HepG2 (cell line): Measurements from ENCODE around the gene MISP3. TPM values are rescaled to one million over a fixed set of nuclear protein-coding genes. Genes with fewer than 3 reads are reported as not detected.

Experiments
- HNF4A ChIP-seq: sonication (generic); formaldehyde crosslinking; IDR thresholded peaks from 2 replicates; pipeline ENCODE4 v1.4.0; 2020; ENCODE audit warnings: missing genetic modification reagents
- HOXA3 ChIP-seq: sonication (generic); formaldehyde crosslinking; IDR thresholded peaks from 2 replicates; pipeline ENCODE4 v1.5.0; 2020; ENCODE audit warnings: missing genetic modification reagents
- NR2C2 ChIP-seq: sonication (generic); formaldehyde crosslinking; IDR thresholded peaks from 2 replicates; pipeline ENCODE4 v1.4.0; 2020; ENCODE audit warnings: missing genetic modification reagents, mild to moderate bottlenecking, moderate library complexity, borderline replicate concordance
- TEAD2 ChIP-seq: sonication (generic); formaldehyde crosslinking; IDR thresholded peaks from 2 replicates; pipeline ENCODE4 v1.9.0; 2021; ENCODE audit warnings: missing genetic modification reagents
- ZFX ChIP-seq: sonication (generic); formaldehyde crosslinking; IDR thresholded peaks from 2 replicates; pipeline ENCODE4 v1.4.0; 2020; ENCODE audit warnings: mild to moderate bottlenecking, low read depth, missing genetic modification reagents, moderate library complexity
- polyA plus RNA-seq, 8 experiments: library from polyadenylated mRNA; depleted of rRNA in 3 of 8; stranded (reverse) in 7 of 8; unstranded in 1 of 8; fragments of >200 nt; fragmentation: Illumina TruSeq in 4 of 8; extraction: Trizol in 4 of 8; gene quantifications; 2 replicates each; pipeline versions ENCODE4 v1.2.1 to v1.2.3, GENCODE V29; 2011 to 2016; ENCODE audit warnings: low read depth in 4 of 8, missing spikeins in 1 of 8, mixed read lengths in 1 of 8; ENCODE audit not compliant: insufficient read depth in 1 of 8
- total RNA-seq, 5 experiments: library from RNA; depleted of rRNA; stranded (reverse); fragments of >200 nt; fragmentation: Illumina TruSeq; extraction: Trizol; gene quantifications; 2 replicates each; pipeline ENCODE4 v1.2.3, GENCODE V29; 2016; ENCODE audit warnings: low read depth in 1 of 5
- TF ChIP-seq, protein P1 (sequence below): sonication (generic); formaldehyde crosslinking; IDR thresholded peaks from 2 replicates; pipeline ENCODE4 v1.5.0; 2020; ENCODE audit warnings: mild to moderate bottlenecking, missing genetic modification reagents, borderline replicate concordance
- TF ChIP-seq, protein P2 (sequence below), 2 experiments: sonication (generic) in 1 of 2; formaldehyde crosslinking in 1 of 2; IDR thresholded peaks; 2 replicates each; pipeline versions ENCODE4 v1.4.0 to v1.6.1; 2018 to 2020; ENCODE audit warnings: missing genetic modification reagents in 2 of 2, borderline replicate concordance in 1 of 2, low read depth in 1 of 2, mild to moderate bottlenecking in 1 of 2, missing biosample characterization in 1 of 2

Gene MISP3
- total and polyA plus RNA-seq, 2 of the 13 experiments (the other 11 are each of a cell fraction or from before 2014, with no cell fraction given) = 2.5 to 5.4 TPM

DNA sequence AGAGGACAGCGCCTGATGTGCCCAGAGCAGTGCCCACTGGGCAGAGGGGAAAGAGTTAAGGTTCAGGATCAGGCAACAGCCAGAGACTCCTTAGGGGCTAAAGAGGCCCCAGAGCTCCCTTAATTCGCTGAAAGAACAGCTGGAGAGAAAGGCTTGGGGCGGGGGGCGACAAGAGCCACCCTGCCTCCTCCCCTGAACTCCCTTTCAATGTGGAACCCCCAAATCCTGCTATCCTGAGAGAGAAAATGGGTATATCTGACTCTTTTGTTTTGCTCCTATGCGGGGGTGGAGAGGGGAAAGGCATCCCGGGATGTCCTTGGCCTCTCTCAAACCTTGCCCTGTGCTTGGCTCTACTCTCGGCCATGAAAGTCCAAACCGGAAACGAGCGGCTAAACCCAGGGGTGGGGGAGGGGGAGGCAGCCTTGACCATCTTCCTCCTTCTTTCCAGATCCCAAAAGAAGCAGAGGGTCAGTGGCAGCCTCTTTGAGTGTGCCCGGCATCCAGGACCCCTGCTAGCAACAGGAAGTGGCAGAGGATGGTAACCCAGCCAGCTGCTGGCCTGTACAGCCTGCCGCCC, 40.3 kb downstream of the MISP3 start (continued):
- TF ChIP-seq, protein P1, sequence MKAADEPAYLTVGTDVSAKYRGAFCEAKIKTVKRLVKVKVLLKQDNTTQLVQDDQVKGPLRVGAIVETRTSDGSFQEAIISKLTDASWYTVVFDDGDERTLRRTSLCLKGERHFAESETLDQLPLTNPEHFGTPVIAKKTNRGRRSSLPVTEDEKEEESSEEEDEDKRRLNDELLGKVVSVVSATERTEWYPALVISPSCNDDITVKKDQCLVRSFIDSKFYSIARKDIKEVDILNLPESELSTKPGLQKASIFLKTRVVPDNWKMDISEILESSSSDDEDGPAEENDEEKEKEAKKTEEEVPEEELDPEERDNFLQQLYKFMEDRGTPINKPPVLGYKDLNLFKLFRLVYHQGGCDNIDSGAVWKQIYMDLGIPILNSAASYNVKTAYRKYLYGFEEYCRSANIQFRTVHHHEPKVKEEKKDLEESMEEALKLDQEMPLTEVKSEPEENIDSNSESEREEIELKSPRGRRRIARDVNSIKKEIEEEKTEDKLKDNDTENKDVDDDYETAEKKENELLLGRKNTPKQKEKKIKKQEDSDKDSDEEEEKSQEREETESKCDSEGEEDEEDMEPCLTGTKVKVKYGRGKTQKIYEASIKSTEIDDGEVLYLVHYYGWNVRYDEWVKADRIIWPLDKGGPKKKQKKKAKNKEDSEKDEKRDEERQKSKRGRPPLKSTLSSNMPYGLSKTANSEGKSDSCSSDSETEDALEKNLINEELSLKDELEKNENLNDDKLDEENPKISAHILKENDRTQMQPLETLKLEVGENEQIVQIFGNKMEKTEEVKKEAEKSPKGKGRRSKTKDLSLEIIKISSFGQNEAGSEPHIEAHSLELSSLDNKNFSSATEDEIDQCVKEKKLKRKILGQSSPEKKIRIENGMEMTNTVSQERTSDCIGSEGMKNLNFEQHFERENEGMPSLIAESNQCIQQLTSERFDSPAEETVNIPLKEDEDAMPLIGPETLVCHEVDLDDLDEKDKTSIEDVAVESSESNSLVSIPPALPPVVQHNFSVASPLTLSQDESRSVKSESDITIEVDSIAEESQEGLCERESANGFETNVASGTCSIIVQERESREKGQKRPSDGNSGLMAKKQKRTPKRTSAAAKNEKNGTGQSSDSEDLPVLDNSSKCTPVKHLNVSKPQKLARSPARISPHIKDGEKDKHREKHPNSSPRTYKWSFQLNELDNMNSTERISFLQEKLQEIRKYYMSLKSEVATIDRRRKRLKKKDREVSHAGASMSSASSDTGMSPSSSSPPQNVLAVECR (CRISPR knock-in tag) = peak; percentile 31; the same call in 1 of the 2 replicates
- no peak for TF ChIP-seq TEAD2 (CRISPR knock-in tag)
- peak; percentile 60 for TF ChIP-seq ZFX
- peak; percentile 41 for TF ChIP-seq HNF4A (CRISPR knock-in tag)
- TF ChIP-seq, protein P2, sequence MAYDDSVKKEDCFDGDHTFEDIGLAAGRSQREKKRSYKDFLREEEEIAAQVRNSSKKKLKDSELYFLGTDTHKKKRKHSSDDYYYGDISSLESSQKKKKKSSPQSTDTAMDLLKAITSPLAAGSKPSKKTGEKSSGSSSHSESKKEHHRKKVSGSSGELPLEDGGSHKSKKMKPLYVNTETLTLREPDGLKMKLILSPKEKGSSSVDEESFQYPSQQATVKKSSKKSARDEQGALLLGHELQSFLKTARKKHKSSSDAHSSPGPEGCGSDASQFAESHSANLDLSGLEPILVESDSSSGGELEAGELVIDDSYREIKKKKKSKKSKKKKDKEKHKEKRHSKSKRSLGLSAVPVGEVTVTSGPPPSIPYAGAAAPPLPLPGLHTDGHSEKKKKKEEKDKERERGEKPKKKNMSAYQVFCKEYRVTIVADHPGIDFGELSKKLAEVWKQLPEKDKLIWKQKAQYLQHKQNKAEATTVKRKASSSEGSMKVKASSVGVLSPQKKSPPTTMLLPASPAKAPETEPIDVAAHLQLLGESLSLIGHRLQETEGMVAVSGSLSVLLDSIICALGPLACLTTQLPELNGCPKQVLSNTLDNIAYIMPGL (CRISPR knock-in tag; IDR thresholded peaks at IDR 0.05; ENCODE audit: borderline replicate concordance in 1 of 2, low read depth in 1 of 2) = 0 out of 4 replicates have a peak, but pooled peaks of 1 of the 2 experiments have one; percentile 32
- TF ChIP-seq NR2C2 (CRISPR knock-in tag) = peak; percentile 52; the same call in 1 of the 2 replicates
- peak; percentile 54; the same call in 1 of the 2 replicates for TF ChIP-seq HOXA3 (CRISPR knock-in tag)
